Activated CD8-positive, alpha-beta memory T cell treated with anti-CD3 and anti-CD28 coated beads for 36 hours (primary cell): ENCODE measurements around the gene NGF. TPM values are rescaled to one million over a fixed set of nuclear protein-coding genes. Genes with fewer than 3 reads are reported as not detected.

ENCODE experiments used
- CTCF ChIA-PET: fragments of 350-600 bp; sonication (Branson Sonifier 250); formaldehyde crosslinking; loops from one replicate; lab custom pipeline; 2021; ENCODE audit warnings: antibody characterized with exemption; lab: Charles Lee
- POLR2A ChIA-PET: fragments of 350-600 bp; sonication (Branson Sonifier 250); formaldehyde crosslinking; loops from one replicate; lab custom pipeline; 2021; ENCODE audit warnings: antibody characterized with exemption; lab: Charles Lee
- total RNA-seq, 2 experiments: library from RNA; stranded (reverse); gene quantifications; one replicate each; pipeline ENCODE4 v1.2.3, GENCODE V29; 2021

Gene NGF
- total RNA-seq, 2 experiments from 2014 or later = not detected

DNA sequence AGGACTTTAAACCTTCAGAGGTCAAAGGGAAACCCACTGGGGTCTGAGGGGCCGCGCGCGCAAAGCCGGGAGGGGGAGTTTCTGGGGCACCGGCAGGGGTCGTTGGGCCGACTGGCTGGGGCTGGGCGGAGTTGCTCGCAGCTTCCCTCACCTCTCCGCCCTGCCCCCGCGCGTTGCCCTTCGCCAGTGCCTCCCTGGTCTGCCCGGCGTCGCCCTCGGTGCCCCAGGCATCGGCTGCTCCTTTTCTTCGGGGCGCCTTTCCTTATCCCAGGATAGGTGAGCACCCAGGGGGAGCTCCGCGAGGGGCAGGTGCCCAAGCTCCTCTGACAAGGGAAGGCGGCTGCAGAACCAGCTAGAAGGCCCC is 390 bp upstream of the NGF start:
- ChIA-PET POLR2A (no interaction called here), CTCF (no interaction called here)

DNA sequence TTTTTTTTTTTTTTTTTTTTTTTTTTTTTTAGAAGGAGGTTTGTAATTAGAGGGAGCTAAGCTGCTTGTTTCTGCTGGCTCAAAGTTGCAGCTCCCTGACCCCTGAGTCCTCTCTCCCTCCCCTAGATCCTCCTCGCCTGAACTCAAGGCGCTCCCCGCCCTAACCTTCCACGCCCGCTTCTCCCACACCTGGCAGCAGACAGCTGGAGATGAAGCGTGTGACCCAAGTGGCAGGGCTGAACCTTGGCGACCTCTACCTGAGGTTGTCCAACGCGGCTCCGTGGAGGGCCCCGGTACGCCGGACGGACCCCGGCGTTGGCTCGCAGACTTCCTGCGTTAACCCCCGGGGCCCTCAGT is 795 bp downstream of the NGF start:
- POLR2A ChIA-PET = no interaction called here

DNA sequence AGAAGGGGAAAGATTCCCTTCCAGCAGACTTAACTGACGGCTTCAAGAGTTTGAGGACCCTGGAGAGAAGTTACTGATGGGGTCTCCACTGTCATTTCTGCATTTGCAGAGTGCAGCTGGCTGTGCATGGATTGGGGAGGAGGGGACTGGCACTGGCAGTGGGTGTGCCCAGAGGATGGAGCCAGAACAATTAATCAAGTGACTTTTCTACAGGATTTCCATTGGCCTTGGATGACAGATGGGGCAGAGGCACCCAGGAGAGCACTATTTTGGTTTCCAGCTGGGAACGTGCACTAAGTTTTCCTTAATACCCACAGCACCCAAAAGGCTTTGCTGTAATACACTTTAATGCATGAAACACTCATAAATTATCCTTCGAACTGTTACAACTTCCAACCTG is 1.3 kb downstream of the NGF start:
- CTCF ChIA-PET = no interaction called here
- POLR2A ChIA-PET = no interaction called here

More for the DNA sequence above, 795 bp downstream of the NGF start:
- CTCF ChIA-PET = no interaction called here

DNA sequence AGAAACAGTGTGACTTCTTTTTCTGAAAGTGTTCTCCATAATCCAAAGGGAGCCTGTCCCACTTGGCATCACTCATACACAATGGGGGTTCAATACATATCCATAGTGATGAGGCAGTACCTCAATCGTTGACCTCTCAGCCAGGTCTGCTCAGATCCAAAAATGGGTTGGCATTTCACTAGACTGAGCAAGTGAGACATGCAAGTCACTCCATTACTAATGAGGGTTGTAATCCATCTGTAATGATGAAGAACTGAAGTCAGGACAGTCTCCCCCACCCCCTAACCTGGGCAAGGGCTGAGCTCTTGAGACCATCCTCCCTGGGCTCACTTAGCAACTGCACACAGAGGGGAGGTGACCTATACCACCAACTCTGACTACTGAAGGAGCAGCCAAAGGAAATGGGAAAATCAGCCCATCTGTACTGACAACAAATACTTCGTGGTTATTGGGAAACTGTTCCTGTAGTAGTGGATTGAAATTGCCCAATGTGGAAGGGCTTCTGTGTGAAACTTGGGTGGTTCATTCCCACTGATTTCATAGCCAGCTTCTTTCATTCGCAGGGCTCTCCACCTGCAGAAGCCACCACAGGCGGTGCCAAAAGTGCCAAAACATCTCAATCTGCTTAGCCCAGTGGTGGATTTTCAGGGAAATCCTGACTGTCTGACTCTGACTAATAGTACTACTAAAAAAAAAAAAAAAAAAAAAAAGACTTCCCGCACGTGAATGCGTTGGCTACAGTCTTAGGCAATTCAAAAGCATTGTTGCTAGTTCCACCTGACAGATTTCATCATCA is 5.0 kb downstream of the NGF start:
- ChIA-PET CTCF (no interaction called here), POLR2A (no interaction called here)

DNA sequence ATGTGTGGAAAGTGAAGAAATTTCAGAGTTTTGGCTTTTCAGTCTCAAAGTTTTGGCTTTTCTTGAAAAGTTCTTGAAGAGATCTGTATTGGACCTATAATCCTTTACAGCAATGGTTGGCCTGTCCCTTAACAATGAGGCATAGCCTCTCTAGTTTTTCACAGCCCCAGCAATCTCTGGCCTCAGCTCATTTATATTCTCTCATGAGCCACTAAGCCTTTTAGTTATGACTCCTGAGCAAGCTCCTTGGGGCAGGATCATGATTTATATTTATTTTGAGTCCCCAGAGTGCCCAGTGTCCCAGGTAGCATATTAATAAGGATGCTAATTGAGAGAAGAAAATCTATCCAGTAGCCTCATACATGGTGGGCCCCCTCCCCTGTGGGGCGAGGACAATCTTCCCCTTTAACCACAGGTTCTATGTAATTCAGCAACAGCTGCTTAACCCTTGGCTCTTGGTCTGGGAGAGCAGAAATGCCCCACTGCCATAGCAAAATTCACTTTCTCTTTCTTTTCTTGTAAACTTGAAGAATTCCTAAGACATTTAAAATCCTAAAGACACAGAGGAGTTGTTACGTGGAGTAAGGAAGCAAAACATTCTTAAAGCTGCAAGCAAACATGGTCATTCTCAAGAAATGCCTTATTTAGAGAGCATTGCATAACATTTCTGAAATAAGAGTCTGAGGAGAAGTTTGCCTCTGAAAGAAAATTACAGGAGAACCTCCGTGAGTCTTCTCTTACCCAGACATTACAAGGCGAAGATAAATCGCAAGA is 6.3 kb downstream of the NGF start:
- CTCF ChIA-PET = no interaction called here
- POLR2A ChIA-PET = no interaction called here

DNA sequence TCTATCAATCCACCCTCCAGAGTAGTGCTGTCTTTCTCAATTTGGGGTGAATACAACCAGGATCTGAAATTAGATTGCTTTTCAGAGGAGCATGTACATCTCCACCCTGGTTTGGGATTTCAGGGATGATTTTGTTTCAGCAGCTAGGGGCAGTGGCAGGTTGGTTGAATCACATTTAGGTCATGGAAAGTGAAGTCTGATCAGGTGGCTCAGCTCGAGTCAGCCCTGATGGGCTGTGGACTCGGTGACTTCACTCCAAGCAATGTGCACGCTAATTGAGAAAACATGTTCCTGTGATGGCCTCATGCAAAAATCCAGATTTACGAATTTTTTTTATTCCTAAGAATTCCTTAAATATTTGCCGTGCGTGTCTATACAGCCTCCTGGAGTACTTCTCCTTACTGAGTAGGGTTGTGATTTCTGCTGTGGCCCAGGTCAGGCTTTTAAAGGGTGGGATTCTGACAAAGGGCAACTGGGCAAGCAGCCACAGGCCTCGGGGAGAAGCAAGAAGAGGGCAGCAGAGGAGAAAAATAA is 7.5 kb downstream of the NGF start:
- POLR2A ChIA-PET = no interaction called here
- CTCF ChIA-PET = no interaction called here

DNA sequence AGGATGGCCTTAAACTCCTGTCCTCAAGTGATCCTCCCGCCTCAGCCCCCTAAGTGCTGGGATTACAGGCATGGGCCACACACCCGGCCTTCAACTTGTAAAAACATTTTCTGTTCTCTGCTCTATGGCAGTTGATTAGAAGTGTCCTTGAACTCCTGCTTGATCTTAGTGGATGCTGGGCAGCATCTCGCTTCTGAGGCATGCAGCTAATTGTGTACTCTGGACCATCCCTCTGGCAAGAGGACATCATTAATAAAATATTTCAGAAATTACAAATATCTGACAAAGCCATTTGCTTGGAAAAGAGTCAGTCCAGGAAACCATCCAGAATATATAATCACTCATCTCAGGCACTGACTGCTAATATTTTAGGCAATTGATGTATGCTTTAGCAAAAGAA is 8.1 kb downstream of the NGF start:
- POLR2A ChIA-PET = no interaction called here
- CTCF ChIA-PET = interaction anchor here (0.7 kb wide), 1 partner anchor 10 kb away, joined by 4 read pairs; no protein-coding TSS in a partner anchor

DNA sequence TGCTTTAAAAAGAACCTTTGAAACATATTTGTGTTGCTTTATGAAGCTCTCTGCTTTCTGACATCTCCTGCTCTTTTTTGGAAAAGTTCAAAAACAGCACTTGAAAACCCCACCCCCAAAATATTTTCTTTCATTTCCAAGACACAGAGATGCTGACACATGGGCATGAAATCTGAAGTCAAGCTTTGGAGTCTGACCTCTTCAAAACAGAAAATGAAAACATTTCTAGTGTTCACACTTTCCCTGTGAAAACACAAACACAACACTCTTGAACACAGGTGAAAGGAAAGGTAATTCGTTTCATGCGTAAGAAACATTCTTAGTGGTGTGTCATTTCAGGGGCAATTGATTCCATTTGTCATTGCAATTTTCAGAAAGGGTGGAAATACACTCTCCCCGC is 10.8 kb downstream of the NGF start:
- ChIA-PET CTCF (no interaction called here), POLR2A (no interaction called here)

DNA sequence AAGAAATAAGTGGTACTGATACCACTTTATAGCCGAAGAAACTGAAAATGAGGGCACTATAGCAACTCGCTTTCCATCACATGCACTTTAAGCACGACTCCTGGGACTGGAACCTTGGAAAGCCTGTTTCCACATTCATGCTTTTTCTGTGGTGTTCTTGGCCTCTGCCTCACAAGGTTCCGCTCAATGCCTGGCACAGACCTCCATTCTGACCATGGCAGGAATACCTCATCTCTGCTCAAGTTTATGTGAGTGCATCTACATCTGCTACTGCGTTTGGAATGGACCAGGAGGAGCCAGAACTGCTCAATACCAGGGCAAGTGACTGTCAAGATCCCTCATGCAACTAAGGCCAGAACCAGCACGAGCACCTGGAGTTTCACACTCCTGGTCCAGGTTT is 11.6 kb downstream of the NGF start:
- ChIA-PET POLR2A (no interaction called here), CTCF (no interaction called here)

DNA sequence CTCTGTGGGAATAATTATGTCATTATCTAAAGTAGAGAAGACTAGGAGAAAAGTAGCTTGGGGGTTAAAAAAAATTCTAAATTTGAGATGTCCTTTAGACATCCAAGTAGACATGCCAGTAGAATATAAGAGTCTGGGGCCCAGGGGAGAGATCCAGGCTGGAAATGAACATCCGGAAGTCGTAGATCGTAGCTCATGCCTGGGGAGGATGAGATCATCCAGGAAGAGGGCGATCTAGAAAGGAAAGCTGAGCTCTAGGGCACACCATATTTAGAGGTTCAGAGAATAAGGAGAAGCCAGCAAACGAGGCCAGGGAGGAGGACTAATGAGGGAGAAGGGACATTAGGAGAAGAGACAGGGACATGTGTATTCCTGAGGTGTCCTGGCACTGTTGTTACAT is 12.2 kb downstream of the NGF start:
- CTCF ChIA-PET = no interaction called here
- POLR2A ChIA-PET = no interaction called here

DNA sequence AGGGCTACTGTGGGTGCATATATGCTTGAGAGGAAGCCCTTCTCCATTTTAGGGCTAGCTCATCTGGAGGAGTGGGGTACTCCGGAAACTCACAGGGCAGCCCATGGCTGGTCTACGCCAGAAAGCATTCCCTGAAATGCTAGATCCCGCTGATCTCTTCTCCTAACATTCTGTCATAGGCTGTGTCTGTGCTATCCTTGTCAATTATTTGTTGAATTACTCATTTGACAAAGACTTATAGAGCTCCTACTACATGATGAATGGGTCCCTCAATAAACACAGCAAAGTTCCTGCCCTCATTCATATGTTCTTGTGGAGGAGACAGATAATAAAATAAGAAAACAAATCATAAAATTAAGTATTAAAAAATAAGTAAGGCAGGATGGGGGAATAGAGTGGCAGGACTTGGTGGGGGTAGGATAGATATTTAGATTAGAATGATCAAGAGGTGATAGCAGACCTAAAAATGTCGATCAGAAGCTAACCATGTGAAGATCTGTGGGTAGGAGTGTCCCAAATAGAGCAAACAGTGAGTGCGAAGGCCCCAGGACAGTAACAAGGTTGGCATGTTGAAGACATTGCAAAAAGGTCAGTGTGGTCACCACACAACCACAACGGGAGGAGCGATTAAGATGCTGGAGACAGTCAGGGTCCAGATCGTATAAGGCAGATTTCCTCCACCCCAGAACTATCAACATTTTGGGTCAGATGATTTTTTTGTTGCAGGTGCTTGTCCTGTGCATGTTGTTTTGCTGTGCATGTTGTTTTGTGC is 13.2 kb downstream of the NGF start:
- ChIA-PET CTCF (no interaction called here), POLR2A (no interaction called here)

DNA sequence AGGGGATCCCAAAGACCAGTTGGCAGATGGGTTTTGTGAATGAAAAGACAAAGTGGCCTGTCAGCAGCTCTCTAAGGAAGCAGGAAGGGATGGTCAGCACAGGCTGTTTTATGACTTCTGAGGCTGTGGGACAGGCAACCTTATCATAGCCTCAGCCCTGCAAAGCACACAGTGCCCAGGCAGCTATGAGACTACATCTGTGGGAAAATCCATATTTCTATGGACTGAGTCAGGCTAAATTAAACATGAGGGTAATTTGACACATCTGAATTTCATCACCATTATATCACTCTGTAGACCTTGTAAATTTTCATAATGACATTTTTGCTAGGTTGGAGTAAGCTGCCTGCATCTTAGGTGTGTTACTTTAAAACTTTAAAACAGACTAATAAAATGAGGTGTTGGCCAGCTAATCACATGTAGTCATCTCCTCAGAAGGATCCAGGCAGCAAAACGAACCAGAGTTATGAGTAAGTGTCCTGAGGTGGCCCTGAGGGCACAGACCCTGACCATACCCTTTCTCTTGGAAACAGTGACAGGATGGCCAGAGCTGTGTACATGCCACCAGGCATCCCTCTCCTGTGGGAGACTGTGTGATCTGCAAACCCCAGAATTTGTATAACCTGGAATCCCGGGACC is 14.6 kb downstream of the NGF start:
- ChIA-PET POLR2A (no interaction called here), CTCF (no interaction called here)

DNA sequence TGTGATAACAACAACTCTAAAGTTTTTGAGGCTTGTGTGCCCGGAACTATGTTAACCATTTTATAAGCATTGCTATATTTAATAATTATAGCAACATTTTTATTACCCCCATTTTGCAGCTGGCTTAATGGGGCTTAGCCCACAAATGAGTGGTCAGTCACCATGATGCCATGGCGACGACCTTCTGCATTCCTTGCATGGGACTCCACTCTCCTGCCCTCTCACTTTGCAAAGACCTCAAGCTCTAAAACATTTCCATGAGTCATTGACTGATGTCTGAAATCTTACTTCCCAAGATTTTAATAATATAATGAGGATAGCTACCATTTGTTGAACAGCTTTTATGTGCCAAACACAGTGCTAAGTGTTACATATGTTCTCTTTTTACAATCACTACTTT is 15.4 kb downstream of the NGF start:
- CTCF ChIA-PET = no interaction called here

DNA sequence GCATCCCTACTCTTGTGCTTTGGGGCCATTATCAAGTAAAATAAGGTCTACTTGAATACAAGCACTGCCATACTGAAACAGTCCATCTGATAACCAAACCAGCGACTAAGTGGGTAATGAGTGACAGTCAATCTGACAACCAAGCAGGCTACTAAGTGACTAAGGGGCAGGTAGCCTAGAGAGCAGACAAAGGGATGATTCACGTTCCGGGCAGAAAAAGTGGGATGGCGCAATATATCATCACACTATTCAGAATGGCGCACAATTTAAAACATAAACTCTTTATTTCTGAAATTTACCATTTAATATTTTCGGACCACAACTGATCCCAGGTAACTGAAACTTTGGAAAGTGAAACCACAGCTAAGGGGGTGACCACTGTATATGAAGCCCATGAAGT is 17.7 kb downstream of the NGF start:
- CTCF ChIA-PET = interaction anchor here (0.6 kb wide), 1 partner anchor 9 kb away, joined by 4 read pairs; no protein-coding TSS in a partner anchor
- POLR2A ChIA-PET = no interaction called here

More for the DNA sequence above, 15.4 kb downstream of the NGF start:
- POLR2A ChIA-PET = no interaction called here

DNA sequence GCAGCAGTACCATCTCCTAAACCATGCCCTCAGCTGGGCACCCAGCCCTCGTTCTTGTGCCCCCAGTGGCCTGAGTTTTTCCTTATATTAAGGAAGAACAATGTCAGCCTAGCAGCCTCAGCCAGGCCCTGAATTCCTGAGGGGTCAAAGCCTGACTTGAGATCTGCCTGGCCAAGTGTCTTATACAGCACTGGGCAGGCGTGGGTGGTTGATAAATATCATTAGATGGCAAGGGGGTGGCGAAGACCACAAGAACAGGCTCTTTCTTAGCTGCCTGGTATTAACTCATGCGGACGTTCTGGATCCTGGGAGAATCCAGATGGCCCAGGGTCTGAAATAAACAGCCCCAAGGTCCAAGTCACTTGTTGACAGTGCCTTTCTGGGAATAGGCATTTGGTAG is 18.3 kb downstream of the NGF start:
- CTCF ChIA-PET = no interaction called here

DNA sequence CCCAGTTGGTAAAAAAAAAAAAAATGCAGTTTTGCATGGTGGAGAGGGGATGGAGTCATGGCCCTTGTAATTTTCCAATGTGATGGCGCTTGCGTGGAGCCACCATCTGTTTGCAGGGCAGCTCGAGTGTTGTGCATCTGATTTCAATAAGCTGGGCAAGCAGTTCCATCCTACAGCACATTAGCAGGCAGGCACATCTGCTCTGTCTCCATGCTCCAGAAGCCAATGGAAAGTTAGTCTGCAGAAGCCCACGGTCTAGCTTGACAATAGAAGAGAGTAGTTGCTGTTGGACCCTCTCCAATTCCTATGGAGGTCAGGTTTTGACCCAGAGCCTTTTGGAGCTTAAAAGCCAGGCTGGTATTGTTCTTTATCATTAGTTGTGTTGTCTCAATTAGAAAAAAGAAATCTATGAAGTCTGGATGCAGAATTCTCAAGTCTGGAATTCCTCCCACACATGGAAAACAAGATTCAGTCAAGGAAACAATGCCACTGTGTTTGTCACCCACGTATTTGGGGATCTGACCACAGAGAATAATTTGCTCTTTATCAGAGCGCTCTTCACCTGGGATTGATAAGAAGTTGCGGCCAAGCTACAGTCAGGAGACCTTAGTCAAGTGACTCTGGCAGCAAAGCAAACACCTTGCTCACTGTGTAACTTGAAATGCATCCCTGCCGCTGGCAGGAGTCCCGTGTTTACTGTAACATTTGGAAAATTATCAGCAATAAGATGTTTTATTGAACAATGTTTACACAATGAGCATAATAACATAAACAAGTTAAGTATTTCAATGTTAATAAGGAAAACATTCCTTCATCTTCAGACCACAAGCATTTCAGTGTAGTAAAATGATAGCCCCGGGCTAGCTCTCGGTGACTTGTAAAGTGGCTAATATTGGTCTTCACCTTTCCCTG is 20.7 kb downstream of the NGF start:
- CTCF ChIA-PET = no interaction called here
- POLR2A ChIA-PET = no interaction called here

More for the DNA sequence above, 18.3 kb downstream of the NGF start:
- POLR2A ChIA-PET = no interaction called here

DNA sequence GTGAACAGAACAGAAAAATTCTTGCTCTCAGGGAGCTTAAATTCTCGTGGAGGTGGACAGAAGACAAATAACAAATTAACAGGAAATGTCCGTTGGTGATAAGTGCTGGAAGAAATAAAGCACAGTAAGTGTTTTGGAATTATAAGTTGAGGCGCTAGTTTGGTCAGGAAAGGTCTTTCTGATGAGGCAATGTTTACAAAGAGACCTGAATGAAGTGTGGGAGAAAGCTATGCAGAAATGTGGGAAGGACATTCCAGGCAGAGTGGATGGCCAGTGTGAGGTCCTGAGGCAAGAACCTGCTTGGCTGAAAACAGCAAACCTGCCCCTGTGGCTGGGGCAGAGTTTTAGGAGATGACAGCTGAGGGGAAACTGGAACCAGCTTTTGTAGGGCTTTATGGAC is 23.3 kb downstream of the NGF start:
- ChIA-PET CTCF (no interaction called here), POLR2A (no interaction called here)

DNA sequence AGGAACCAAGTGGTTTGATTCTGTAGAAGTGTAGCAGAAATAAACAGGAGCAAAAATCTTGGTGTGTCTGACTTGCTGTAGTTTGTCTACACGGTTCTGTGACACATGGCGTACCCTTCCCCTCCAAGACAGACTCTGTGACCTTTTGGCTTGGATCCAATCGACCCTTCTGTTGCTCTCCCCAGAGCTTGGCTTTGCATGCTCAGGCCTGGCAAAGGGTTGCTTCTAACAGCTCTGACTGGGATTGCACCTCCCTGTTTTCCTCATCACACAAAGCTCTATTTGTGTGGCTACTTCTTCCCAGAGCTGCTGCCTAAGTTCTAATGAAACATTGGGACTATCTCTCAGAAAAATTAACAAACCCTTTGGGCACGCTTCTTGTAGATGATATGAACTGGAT is 24.0 kb downstream of the NGF start:
- POLR2A ChIA-PET = no interaction called here
- CTCF ChIA-PET = no interaction called here

DNA sequence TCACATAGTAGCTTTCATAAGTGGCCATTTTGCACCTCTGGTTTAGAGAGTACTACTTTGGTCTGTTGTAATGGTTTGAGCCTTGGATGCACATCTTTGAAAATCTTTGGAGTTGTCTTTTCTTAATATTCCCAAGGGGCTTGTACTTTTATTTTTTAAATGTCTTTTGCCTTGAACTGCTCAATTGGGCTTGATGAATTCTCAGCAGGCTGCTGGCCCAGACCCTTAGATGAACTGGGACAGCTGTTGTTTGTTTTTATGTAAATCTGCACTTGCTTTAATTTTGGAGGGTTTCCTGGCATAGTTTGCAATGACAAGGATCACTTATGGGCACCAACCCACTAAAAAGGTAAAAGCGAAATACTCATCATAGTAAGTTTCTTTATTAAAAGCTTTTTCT is 24.9 kb downstream of the NGF start:
- CTCF ChIA-PET = no interaction called here
- POLR2A ChIA-PET = no interaction called here
